Astrocyte (in vitro differentiated cells and primary cell): ENCODE data around the gene IPO11. TPM values are rescaled to one million over a fixed set of nuclear protein-coding genes. Genes with fewer than 3 reads are reported as not detected.

Experiments used
- DNase-seq: peaks from one replicate; pipeline ENCODE4 v3.0.0-alpha.2; 2010; ENCODE audit warnings: low read depth
- FAIRE-seq: peaks from 2 replicates; lab custom pipeline; 2011; peaks lifted over from hg19 to GRCh38; lab: Jason Lieb, UNC
- H2AFZ ChIP-seq: 2 replicates; pipeline ENCODE4 v1.6.0; 2012; ENCODE audit warnings: low read depth, low read length, inconsistent platforms
- H3K27ac ChIP-seq: 2 replicates; pipeline ENCODE4 v1.5.1; 2011; ENCODE audit warnings: low read depth, low read length, inconsistent platforms
- H3K27me3 ChIP-seq: 2 replicates; pipeline ENCODE4 v1.6.0; 2011; ENCODE audit warnings: low read length, inconsistent platforms; ENCODE audit not compliant: insufficient read depth
- H3K36me3 ChIP-seq: 2 replicates; pipeline ENCODE4 v1.5.1; 2011; ENCODE audit warnings: low read length, inconsistent platforms; ENCODE audit not compliant: insufficient read depth
- H3K4me1 ChIP-seq: 2 replicates; pipeline ENCODE4 v1.5.1; 2011; ENCODE audit warnings: low read length, inconsistent platforms; ENCODE audit not compliant: insufficient read depth
- H3K4me2 ChIP-seq: 2 replicates; pipeline ENCODE4 v1.6.0; 2012; ENCODE audit warnings: low read length, inconsistent platforms
- H3K4me3 ChIP-seq: 2 replicates; pipeline ENCODE4 v1.5.1; 2011; ENCODE audit warnings: low read depth, mild to moderate bottlenecking, low read length, inconsistent platforms; ENCODE audit not compliant: insufficient read depth
- H3K79me2 ChIP-seq: 2 replicates; pipeline ENCODE4 v1.6.0; 2012; ENCODE audit warnings: mild to moderate bottlenecking, low read length, inconsistent platforms; ENCODE audit not compliant: insufficient read depth
- H3K9ac ChIP-seq: 2 replicates; pipeline ENCODE4 v1.6.0; 2012; ENCODE audit warnings: mild to moderate bottlenecking, low read length, inconsistent platforms
- H3K9me3 ChIP-seq: 2 replicates; pipeline ENCODE4 v1.5.1; 2012; ENCODE audit warnings: low read depth, mild to moderate bottlenecking, low read length, inconsistent platforms; ENCODE audit not compliant: insufficient read depth
- H4K20me1 ChIP-seq: 2 replicates; pipeline ENCODE4 v1.6.0; 2012; ENCODE audit warnings: low read length, inconsistent platforms; ENCODE audit not compliant: insufficient read depth
- H3K27ac Mint-ChIP-seq: one replicate; pipeline ENCODE4 v1.8.0; 2021; ENCODE audit warnings: mild to moderate bottlenecking, mixed read lengths; ENCODE audit not compliant: unreplicated experiment
- H3K27me3 Mint-ChIP-seq: one replicate; pipeline ENCODE4 v1.8.0; 2021; ENCODE audit warnings: low read depth, mixed read lengths; ENCODE audit not compliant: unreplicated experiment
- H3K36me3 Mint-ChIP-seq: one replicate; pipeline ENCODE4 v1.8.0; 2021; ENCODE audit warnings: low read depth, mixed read lengths; ENCODE audit not compliant: unreplicated experiment
- H3K4me1 Mint-ChIP-seq: one replicate; pipeline ENCODE4 v1.8.0; 2021; ENCODE audit warnings: low read depth, mixed read lengths; ENCODE audit not compliant: unreplicated experiment
- H3K4me3 Mint-ChIP-seq: one replicate; pipeline ENCODE4 v1.8.0; 2021; ENCODE audit warnings: mild to moderate bottlenecking, moderate library complexity, mixed read lengths; ENCODE audit not compliant: unreplicated experiment
- H3K9me3 Mint-ChIP-seq: one replicate; pipeline ENCODE4 v1.8.0; 2021; ENCODE audit warnings: mild to moderate bottlenecking, mixed read lengths; ENCODE audit not compliant: unreplicated experiment
- EZH2 ChIP-seq: IDR thresholded peaks from 2 replicates; pipeline ENCODE4 v1.6.1; 2012; ENCODE audit warnings: mild to moderate bottlenecking, low read length, inconsistent platforms; ENCODE audit not compliant: insufficient read depth
- total RNA-seq: library from RNA; stranded (reverse); gene quantifications from 2 replicates; pipeline ENCODE4 v1.2.1, GENCODE V29; 2021
- TF ChIP-seq, protein P1 (sequence below): IDR thresholded peaks from 2 replicates; pipeline ENCODE4 v1.5.1; 2011; ENCODE audit warnings: low read depth, mild to moderate bottlenecking, inconsistent platforms, low read length, moderate library complexity; ENCODE audit not compliant: insufficient read depth

Gene IPO11
- total RNA-seq, 1 donor from 2014 or later, result 31.7 TPM

DNA sequence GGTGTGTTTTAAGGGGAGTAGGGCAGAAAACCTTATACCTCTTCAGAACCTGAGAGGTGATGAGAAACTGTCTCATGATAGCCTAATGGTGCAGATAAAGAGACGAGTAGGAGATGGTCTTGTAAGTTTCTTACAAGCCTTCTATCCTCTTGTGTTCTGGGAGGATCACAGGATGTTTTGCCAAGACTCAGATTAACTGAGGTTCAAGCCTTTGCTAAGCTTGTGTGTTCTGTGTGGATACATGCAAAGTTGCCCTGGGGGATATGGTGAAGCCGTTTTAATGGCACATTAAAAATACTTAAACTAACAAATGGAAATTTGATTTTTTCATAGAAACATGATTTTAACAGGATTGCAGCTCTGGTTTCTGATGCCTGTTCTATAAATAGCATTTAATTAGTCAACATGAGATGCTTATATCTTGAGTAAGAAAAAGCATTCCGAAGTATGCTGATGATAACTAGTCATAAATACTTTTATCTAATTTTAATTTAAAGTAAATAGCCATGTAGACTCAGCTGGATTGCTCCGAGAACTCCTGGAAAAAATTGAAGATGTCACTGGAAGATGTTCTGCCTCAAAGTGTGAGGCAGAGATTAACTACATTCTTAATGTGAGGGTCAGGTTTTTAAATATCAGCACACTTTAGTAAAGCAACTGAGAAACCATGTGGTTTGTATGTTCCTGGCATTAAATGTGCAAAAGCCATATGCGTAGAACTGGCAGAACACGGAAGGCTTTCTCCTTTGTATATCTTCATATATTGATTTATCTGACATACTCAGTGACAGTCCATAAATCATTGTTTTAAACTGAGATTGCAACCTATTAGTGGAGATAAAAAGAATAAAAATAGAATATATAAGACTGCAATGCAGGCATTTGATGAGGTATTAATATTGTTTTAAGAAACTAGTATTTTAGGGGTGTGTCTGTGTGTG, 53.7 kb downstream of the IPO11 start:
- Histone ChIP-seq H3K9ac (no peak overlapping the region), H3K4me3 (no peak overlapping the region), H3K79me2 (peaks cover 6% of the 10 kb centered on the region), H3K27ac (no peak overlapping the region), H3K36me3 (peaks cover 8% of the 10 kb centered on the region), H4K20me1 (peaks cover 7% of the 10 kb centered on the region), H2AFZ (no peak overlapping the region), H3K4me2 (peak overlapping the region; percentile 27), H3K27me3 (no peaks in the 10 kb centered on the region), H3K4me1 (peaks cover 3% of the 10 kb centered on the region), H3K9me3 (no peaks in the 10 kb centered on the region)
- peak; percentile 49 for FAIRE-seq
- Mint-ChIP-seq H3K4me1 (peaks cover 7% of the 10 kb centered on the region), H3K9me3 (no peaks in the 10 kb centered on the region), H3K36me3 (peaks cover 2% of the 10 kb centered on the region), H3K27ac (no peak overlapping the region), H3K4me3 (no peak overlapping the region), H3K27me3 (no peaks in the 10 kb centered on the region)
- TF ChIP-seq EZH2, result no peak
- TF ChIP-seq, protein P1, sequence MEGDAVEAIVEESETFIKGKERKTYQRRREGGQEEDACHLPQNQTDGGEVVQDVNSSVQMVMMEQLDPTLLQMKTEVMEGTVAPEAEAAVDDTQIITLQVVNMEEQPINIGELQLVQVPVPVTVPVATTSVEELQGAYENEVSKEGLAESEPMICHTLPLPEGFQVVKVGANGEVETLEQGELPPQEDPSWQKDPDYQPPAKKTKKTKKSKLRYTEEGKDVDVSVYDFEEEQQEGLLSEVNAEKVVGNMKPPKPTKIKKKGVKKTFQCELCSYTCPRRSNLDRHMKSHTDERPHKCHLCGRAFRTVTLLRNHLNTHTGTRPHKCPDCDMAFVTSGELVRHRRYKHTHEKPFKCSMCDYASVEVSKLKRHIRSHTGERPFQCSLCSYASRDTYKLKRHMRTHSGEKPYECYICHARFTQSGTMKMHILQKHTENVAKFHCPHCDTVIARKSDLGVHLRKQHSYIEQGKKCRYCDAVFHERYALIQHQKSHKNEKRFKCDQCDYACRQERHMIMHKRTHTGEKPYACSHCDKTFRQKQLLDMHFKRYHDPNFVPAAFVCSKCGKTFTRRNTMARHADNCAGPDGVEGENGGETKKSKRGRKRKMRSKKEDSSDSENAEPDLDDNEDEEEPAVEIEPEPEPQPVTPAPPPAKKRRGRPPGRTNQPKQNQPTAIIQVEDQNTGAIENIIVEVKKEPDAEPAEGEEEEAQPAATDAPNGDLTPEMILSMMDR, result no peak
- peak; percentile 32 for DNase-seq

DNA sequence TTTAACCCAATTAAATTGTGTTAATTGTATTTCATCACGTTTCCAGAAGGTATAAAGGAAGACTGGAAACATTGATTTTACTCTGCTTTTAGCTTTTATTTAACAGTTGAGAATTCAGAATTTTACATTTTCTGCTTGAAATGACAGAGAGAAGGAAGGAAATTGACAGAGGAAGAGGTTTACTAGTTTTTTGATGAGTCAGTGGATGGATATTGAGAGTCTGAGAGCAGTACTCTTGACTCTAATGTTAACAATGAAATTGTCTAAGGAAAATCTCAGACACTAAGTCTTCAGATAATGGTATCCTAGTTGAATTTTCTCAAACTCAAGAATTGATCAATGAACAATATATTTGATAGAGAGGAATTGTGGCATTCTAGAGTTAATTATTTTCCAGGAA, 60.6 kb downstream of the IPO11 start:
- H3K79me2 ChIP-seq, result no peaks in the 10 kb centered on the region
- H4K20me1 ChIP-seq, result no peaks in the 10 kb centered on the region
- peak overlapping the region; percentile 77 for H3K27ac Mint-ChIP-seq
- H3K4me1 ChIP-seq, result peaks cover 19% of the 10 kb centered on the region
- TF ChIP-seq, protein P1, result no peak
- TF ChIP-seq EZH2, result no peak
- H3K9me3 ChIP-seq, result no peaks in the 10 kb centered on the region
- H3K4me3 ChIP-seq, result no peak overlapping the region
- no peak overlapping the region for H3K27ac ChIP-seq
- peaks cover 17% of the 10 kb centered on the region for H3K4me1 Mint-ChIP-seq
- H3K4me2 ChIP-seq, result no peak overlapping the region
- DNase-seq (no peak), FAIRE-seq (peak; percentile 73)
- no peak overlapping the region for H3K4me3 Mint-ChIP-seq
- H3K36me3 Mint-ChIP-seq, result peaks cover 2% of the 10 kb centered on the region
- no peaks in the 10 kb centered on the region for H3K9me3 Mint-ChIP-seq
- H3K36me3 ChIP-seq, result peaks cover 1% of the 10 kb centered on the region
- no peaks in the 10 kb centered on the region for H3K27me3 ChIP-seq
- no peak overlapping the region for H2AFZ ChIP-seq
- no peaks in the 10 kb centered on the region for H3K27me3 Mint-ChIP-seq
- H3K9ac ChIP-seq, result no peak overlapping the region

DNA sequence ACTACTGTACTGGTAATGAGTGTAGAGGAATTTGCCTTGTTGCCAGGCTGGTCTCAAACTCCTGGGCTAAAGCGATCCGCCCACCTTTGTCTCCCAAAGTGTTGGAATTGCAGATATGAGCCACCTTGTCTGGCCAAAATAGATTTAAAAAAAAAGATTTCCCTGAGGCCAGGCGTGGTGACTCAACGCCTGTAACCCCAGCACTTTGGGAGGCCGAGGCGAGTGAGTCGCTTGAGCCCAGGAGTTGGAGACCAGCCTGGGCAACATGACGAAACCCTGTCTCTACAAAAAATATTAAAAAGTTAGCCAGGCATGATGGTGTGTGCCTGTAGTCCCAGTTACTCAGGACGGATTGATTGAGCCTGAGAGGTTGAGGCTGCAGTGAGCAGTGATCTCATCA, 62.5 kb downstream of the IPO11 start:
- Histone ChIP-seq H4K20me1 (no peaks in the 10 kb centered on the region), H3K36me3 (no peaks in the 10 kb centered on the region), H3K4me3 (no peak overlapping the region), H3K4me1 (peaks cover 19% of the 10 kb centered on the region), H3K9ac (peak overlapping the region; percentile 3), H2AFZ (no peak overlapping the region), H3K79me2 (no peaks in the 10 kb centered on the region), H3K9me3 (no peaks in the 10 kb centered on the region), H3K4me2 (peak overlapping the region; percentile 39), H3K27ac (peak overlapping the region; percentile 12), H3K27me3 (no peaks in the 10 kb centered on the region)
- Mint-ChIP-seq H3K9me3 (peaks cover 4% of the 10 kb centered on the region), H3K36me3 (peaks cover 5% of the 10 kb centered on the region), H3K27me3 (no peaks in the 10 kb centered on the region), H3K4me3 (no peak overlapping the region), H3K27ac (peak overlapping the region; percentile 51), H3K4me1 (peaks cover 17% of the 10 kb centered on the region)
- FAIRE-seq, result no peak
- no peak for TF ChIP-seq EZH2
- TF ChIP-seq, protein P1, result no peak
- peak; percentile 84 for DNase-seq
